Endodermal cell (in vitro differentiated cells): ENCODE data around the gene CEP135. TPM values are rescaled to one million over a fixed set of nuclear protein-coding genes. Genes with fewer than 3 reads are reported as not detected.
A peak's percentile ranks its signal among the peaks of the same experiment; 100 is the strongest.

Experiments
- DNase-seq: peaks from one replicate; pipeline ENCODE4 v3.0.0-alpha.2; 2017
- H3K27ac ChIP-seq: 2 replicates; pipeline ENCODE4 v1.5.1; 2013; ENCODE audit warnings: mild to moderate bottlenecking, low read depth, low read length, moderate library complexity
- H3K27me3 ChIP-seq: 2 replicates; pipeline ENCODE4 v1.6.1; 2013; ENCODE audit warnings: mild to moderate bottlenecking, low read length, moderate library complexity; ENCODE audit not compliant: insufficient read depth, control insufficient read depth, poor library complexity, severe bottlenecking
- H3K36me3 ChIP-seq: 2 replicates; pipeline ENCODE4 v1.7.0; 2013; ENCODE audit warnings: mild to moderate bottlenecking, low read length, moderate library complexity; ENCODE audit not compliant: control insufficient read depth, insufficient read depth
- H3K4me1 ChIP-seq: one replicate; pipeline ENCODE4 v1.7.0; 2013; ENCODE audit warnings: low read length; ENCODE audit not compliant: control insufficient read depth, insufficient read depth
- H3K4me3 ChIP-seq: 2 replicates; pipeline ENCODE4 v1.5.1; 2013; ENCODE audit warnings: mild to moderate bottlenecking, low read length, moderate library complexity
- H3K9ac ChIP-seq: 2 replicates; pipeline ENCODE4 v1.6.1; 2013; ENCODE audit warnings: mild to moderate bottlenecking, low read length, moderate library complexity; ENCODE audit not compliant: poor library complexity, severe bottlenecking; ENCODE audit errors: extremely low read depth
- H3K9me3 ChIP-seq: 2 replicates; pipeline ENCODE4 v1.6.1; 2013; ENCODE audit warnings: mild to moderate bottlenecking, low read length, moderate library complexity; ENCODE audit not compliant: control insufficient read depth
- H3K27ac Mint-ChIP-seq: 2 replicates; pipeline ENCODE4 v1.8.0; 2020; ENCODE audit warnings: mixed read lengths
- H3K27me3 Mint-ChIP-seq: 2 replicates; pipeline ENCODE4 v1.8.0; 2021; ENCODE audit warnings: mild to moderate bottlenecking, mixed read lengths; ENCODE audit not compliant: insufficient read depth
- H3K36me3 Mint-ChIP-seq: 2 replicates; pipeline ENCODE4 v1.8.0; 2020; ENCODE audit warnings: low read depth, mixed read lengths
- H3K4me1 Mint-ChIP-seq: 2 replicates; pipeline ENCODE4 v1.8.0; 2020; ENCODE audit warnings: mixed read lengths
- H3K4me3 Mint-ChIP-seq: 2 replicates; pipeline ENCODE4 v1.8.0; 2020; ENCODE audit warnings: mild to moderate bottlenecking, moderate library complexity, mixed read lengths
- H3K9me3 Mint-ChIP-seq: 2 replicates; pipeline ENCODE4 v1.8.0; 2020; ENCODE audit warnings: mild to moderate bottlenecking, mixed read lengths
- CTCF ChIP-seq: fragments of 200-600 bp; sonication (generic); conservative IDR thresholded peaks from 2 replicates; pipeline ENCODE4 v1.5.0; 2021; ENCODE audit warnings: antibody characterized with exemption, mild to moderate bottlenecking
- WGBS, 2 experiments: methylation state at CpG; one replicate each; pipeline versions ENCODE4 v1.1.5 to v1.1.7; 2013; ENCODE audit warnings: missing lambda C conversion rate in 2 of 2, mixed read lengths in 1 of 2; ENCODE audit not compliant: insufficient coverage in 1 of 2, insufficient read length in 1 of 2; 5-methylcytosine and 5-hydroxymethylcytosine counted together
- total RNA-seq, 2 donors: library from RNA; stranded (reverse); fragmentation: NEBNext Ultra II Directional in 1 of 2; extraction: Animal tissue kit (Norgen Biotek cat#: 25700) in 1 of 2; gene quantifications; 2 replicates in 1 of 2; 3 replicates in 1 of 2; pipeline ENCODE4 v1.2.1, GENCODE V29; 2021

The CEP135 gene
- total RNA-seq, 2 donors from 2014 or later: 28.0 to 37.4 TPM

- peaks cover 21% of the 10 kb centered on the region for H3K4me1 ChIP-seq
- Mint-ChIP-seq H3K4me1 (peaks cover 46% of the 10 kb centered on the region), H3K27me3 (no peaks in the 10 kb centered on the region), H3K9me3 (peaks cover 21% of the 10 kb centered on the region), H3K36me3 (no peaks in the 10 kb centered on the region), H3K27ac (peak overlapping the region; percentile 49), H3K4me3 (peak overlapping the region; percentile 20)
- DNase-seq: no peak
- H3K9me3 ChIP-seq: no peaks in the 10 kb centered on the region
- peak overlapping the region; percentile 6 for H3K4me3 ChIP-seq
- H3K27ac ChIP-seq: no peak overlapping the region
- no peaks in the 10 kb centered on the region for H3K36me3 ChIP-seq
- H3K27me3 ChIP-seq: no peaks in the 10 kb centered on the region
- no peak for TF ChIP-seq CTCF
- H3K9ac ChIP-seq: no peak overlapping the region
These were observed 22.1 kb upstream of the CEP135 start for GRCh38 chr4:55926610-55927009.

- H3K27me3 ChIP-seq: no peaks in the 10 kb centered on the region
- peaks cover 58% of the 10 kb centered on the region for H3K4me1 Mint-ChIP-seq
- H3K27ac ChIP-seq: no peak overlapping the region
- no peaks in the 10 kb centered on the region for H3K36me3 Mint-ChIP-seq
- WGBS, 2 experiments: 92 to 98% methylated on average over 2 of the region's 2 CpGs
- DNase-seq: no peak
- no peak overlapping the region for H3K4me3 Mint-ChIP-seq
- no peaks in the 10 kb centered on the region for H3K27me3 Mint-ChIP-seq
- no peak overlapping the region for H3K9ac ChIP-seq
- TF ChIP-seq CTCF: no peak
- no peaks in the 10 kb centered on the region for H3K36me3 ChIP-seq
- H3K9me3 Mint-ChIP-seq: peaks cover 21% of the 10 kb centered on the region
- H3K27ac Mint-ChIP-seq: no peak overlapping the region
- peaks cover 25% of the 10 kb centered on the region for H3K4me1 ChIP-seq
- H3K9me3 ChIP-seq: no peaks in the 10 kb centered on the region
- H3K4me3 ChIP-seq: no peak overlapping the region
These were observed 20.8 kb upstream of the CEP135 start for GRCh38 chr4:55927803-55928437.

GRCh38 chr4:55928846-55929245 lies 19.9 kb upstream of the CEP135 start:
- DNase-seq: no peak
- H3K4me1 ChIP-seq: peaks cover 24% of the 10 kb centered on the region

More at GRCh38 chr4:55928846-55929245, 19.9 kb upstream of the CEP135 start:
- H3K4me3 ChIP-seq: no peak overlapping the region
- Mint-ChIP-seq H3K9me3 (peaks cover 17% of the 10 kb centered on the region), H3K4me1 (peaks cover 65% of the 10 kb centered on the region), H3K27me3 (no peaks in the 10 kb centered on the region), H3K4me3 (no peak overlapping the region), H3K27ac (no peak overlapping the region), H3K36me3 (no peaks in the 10 kb centered on the region)
- no peaks in the 10 kb centered on the region for H3K36me3 ChIP-seq
- no peak overlapping the region for H3K9ac ChIP-seq
- no peak overlapping the region for H3K27ac ChIP-seq
- TF ChIP-seq CTCF: no peak
- no peaks in the 10 kb centered on the region for H3K27me3 ChIP-seq
- WGBS, 2 experiments: 79 to 100% methylated on average over 1 of the region's 1 CpG
- H3K9me3 ChIP-seq: no peaks in the 10 kb centered on the region
